Measurements from ENCODE around the gene ALKBH5. TPM values are rescaled to one million over a fixed set of nuclear protein-coding genes. Genes with fewer than 3 reads are reported as not detected.
"Not testable (repeated sequence)": the region's sequence is repeated elsewhere in the genome, so short reads cannot be mapped to it uniquely, and the experiment has no call there.

The ALKBH5 gene
- total and polyA plus RNA-seq, 2 experiments from 2014 or later: 56.6 to 78.3 TPM

DNA sequence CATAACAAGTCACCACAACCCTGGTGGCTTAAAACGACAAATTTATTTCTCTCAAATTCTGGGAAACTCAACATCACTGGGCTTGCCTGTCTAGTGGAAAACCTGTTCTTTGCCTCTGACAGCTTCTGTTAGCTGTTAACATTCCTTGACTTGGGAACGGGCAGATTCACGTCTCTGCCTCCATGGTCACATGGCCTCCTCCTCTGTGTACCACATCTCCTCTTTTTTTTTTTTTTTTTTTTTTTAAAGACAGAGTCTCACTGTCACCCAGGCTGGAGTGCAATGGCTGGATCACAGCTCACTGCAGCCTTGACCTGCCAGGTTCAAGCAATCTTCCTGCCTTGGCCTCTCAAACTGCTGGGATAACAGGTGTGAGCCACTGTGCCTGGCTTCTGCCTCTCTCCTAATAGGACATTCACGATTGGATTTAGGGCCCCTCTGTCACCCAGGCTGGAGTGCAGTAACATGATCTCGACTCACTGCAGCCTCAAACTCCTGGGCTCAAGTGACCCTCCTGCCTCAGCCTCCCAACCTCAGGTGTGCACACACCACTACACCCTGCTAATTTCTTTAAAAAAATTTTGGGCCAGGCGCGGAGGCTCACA is 30.1 kb downstream of the ALKBH5 start:
- Histone ChIP-seq H3K79me2 (no peaks in the 10 kb centered on the region), H2AFZ (no peak overlapping the region), H3K36me3 (replicated peaks; ENCODE audit: insufficient read depth, low read depth) (no peaks in the 10 kb centered on the region), H3K9me2 (replicated peaks; ENCODE audit: insufficient read depth) (no peaks in the 10 kb centered on the region), H3K4me1 (ENCODE audit: insufficient read depth) (no peaks in the 10 kb centered on the region), H3K27me3 (no peaks in the 10 kb centered on the region), H4K20me1 (ENCODE audit: insufficient read depth, poor library complexity, severe bottlenecking) (no peaks in the 10 kb centered on the region), H3K4me2 (no peak overlapping the region), H3K4me3 (no peak overlapping the region), H3K9me3 (ENCODE audit: low read depth) (no peaks in the 10 kb centered on the region), H3K27ac (no peak overlapping the region)
- TF ChIP-seq, protein P1, sequence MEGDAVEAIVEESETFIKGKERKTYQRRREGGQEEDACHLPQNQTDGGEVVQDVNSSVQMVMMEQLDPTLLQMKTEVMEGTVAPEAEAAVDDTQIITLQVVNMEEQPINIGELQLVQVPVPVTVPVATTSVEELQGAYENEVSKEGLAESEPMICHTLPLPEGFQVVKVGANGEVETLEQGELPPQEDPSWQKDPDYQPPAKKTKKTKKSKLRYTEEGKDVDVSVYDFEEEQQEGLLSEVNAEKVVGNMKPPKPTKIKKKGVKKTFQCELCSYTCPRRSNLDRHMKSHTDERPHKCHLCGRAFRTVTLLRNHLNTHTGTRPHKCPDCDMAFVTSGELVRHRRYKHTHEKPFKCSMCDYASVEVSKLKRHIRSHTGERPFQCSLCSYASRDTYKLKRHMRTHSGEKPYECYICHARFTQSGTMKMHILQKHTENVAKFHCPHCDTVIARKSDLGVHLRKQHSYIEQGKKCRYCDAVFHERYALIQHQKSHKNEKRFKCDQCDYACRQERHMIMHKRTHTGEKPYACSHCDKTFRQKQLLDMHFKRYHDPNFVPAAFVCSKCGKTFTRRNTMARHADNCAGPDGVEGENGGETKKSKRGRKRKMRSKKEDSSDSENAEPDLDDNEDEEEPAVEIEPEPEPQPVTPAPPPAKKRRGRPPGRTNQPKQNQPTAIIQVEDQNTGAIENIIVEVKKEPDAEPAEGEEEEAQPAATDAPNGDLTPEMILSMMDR (IDR thresholded peaks at IDR 0.05; ENCODE audit: poor library complexity): no peak
- TF ChIP-seq EZH2phosphoT487 (IDR thresholded peaks at IDR 0.05; ENCODE audit: low read depth, severe bottlenecking, unreplicated experiment): no peak
- no peak for TF ChIP-seq EZH2 (IDR thresholded peaks at IDR 0.05; ENCODE audit: borderline replicate concordance)
- 67% methylated on average over 7 of the region's 7 CpGs for WGBS (ENCODE audit: low lambda C conversion rate, missing lambda C conversion rate)
- no peak for DNase-seq (ENCODE audit: low spot score)

DNA sequence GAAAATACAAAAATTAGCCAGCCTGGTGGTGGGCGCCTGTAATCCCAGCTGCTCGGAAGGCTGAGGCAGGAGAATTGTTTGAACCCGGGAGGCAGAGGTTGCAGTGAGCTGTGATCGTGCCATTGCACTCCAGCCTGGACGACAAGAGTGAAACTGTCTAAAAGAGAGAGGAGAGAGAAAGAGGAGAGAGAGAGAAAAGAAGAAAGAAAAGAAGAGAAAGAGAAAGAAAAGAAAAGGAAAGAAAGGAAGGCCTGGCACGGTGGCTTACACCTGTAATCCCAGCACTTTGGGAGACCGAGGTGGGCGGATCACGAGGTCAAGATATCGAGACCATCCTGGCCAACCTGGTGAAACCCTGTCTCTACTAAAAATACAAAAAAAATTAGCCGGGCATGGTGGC is 33.3 kb downstream of the ALKBH5 start:
- 86% methylated on average over 11 of the region's 11 CpGs for WGBS (ENCODE audit: low lambda C conversion rate, missing lambda C conversion rate)
- H4K20me1 ChIP-seq (ENCODE audit: insufficient read depth, poor library complexity, severe bottlenecking): not testable (repeated sequence)

DNA sequence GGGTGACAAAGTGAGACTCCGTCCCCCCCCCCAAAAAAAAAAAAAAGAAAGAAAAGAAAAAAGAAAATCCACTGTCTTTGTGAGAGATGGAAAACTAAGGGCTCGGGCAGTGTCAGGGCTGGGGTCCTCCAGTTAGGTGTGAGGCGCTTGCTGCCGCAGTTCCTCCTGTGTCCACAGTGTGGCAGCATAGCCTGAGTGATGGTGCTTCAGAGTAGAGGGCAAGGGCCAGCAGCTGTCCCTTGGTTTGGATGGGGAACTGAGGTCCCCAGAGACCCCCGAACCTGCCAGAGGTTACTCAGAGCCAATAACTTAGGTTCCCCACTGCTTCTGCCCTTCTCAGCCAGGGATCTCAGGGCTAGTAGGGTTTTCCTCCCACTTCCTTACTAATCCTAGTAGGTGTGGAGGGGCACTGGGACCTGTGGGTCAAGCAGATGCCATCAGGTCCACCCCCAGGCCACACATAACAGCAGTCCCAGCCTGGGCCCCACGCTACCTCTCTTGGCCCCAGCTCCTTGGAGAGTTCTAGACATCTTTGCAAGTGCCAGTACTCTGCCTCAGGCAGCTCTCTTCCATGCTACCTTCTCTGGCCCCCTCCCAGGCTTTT is 33.9 kb downstream of the ALKBH5 start:
- H2AFZ ChIP-seq: no peak overlapping the region
- TF ChIP-seq EZH2 (IDR thresholded peaks at IDR 0.05; ENCODE audit: borderline replicate concordance) (no peak), EZH2phosphoT487 (IDR thresholded peaks at IDR 0.05; ENCODE audit: low read depth, severe bottlenecking, unreplicated experiment) (no peak)
- TF ChIP-seq, protein P1 (IDR thresholded peaks at IDR 0.05; ENCODE audit: poor library complexity): peak; percentile 86
- no peak overlapping the region for H3K4me3 ChIP-seq
- H3K9me2 ChIP-seq (replicated peaks; ENCODE audit: insufficient read depth): no peaks in the 10 kb centered on the region
- H3K9me3 ChIP-seq (ENCODE audit: low read depth): no peaks in the 10 kb centered on the region
- no peaks in the 10 kb centered on the region for H3K36me3 ChIP-seq (replicated peaks; ENCODE audit: insufficient read depth, low read depth)
- WGBS (ENCODE audit: low lambda C conversion rate, missing lambda C conversion rate): 27% methylated on average over 5 of the region's 6 CpGs
- no peaks in the 10 kb centered on the region for H3K27me3 ChIP-seq
- DNase-seq (ENCODE audit: low spot score): peak; percentile 80
- H3K4me1 ChIP-seq (ENCODE audit: insufficient read depth): no peaks in the 10 kb centered on the region
- no peak overlapping the region for H3K27ac ChIP-seq
- H4K20me1 ChIP-seq (ENCODE audit: insufficient read depth, poor library complexity, severe bottlenecking): no peaks in the 10 kb centered on the region
- no peak overlapping the region for H3K4me2 ChIP-seq
- H3K79me2 ChIP-seq: no peaks in the 10 kb centered on the region

More for the DNA sequence above, 33.3 kb downstream of the ALKBH5 start:
- not testable (repeated sequence) for H3K4me3 ChIP-seq; H3K4me1 ChIP-seq (ENCODE audit: insufficient read depth); H3K36me3 ChIP-seq (replicated peaks; ENCODE audit: insufficient read depth, low read depth); H3K27me3 ChIP-seq; H3K9me2 ChIP-seq (replicated peaks; ENCODE audit: insufficient read depth); H3K27ac ChIP-seq; DNase-seq (ENCODE audit: low spot score); H3K79me2 ChIP-seq; H2AFZ ChIP-seq; H3K9me3 ChIP-seq (ENCODE audit: low read depth); H3K4me2 ChIP-seq

DNA sequence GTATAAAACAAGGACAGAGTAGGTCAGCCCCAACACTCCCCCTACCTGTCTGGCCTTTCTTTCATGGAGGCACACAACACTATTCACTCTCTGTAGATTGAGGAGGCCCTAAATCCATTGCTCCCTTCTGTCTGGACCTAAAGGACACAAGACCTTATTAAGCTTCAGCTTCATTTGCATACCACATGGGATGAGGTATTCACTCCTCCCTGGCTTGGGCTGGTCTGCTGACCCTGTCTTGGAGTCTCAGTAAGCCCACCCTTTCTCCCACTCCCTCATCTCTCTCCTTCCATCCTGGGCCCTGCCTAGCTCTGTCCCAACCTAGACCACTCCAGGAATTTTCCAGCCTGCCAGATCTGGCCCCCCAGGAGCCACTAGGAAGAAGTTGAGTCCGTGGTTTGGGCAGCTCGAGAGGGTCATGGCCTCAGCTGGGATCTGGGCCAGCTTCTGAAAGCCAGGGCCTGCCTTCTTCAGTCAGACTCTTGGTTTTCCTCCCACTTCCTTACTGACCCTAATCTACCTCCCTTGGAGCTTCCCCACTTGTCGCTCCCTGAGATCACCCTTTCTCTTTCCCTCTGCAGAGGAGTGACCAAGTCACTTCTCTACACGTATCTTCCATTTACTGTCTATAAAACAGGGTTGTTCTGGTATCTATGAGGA is 35.3 kb downstream of the ALKBH5 start:
- H3K4me2 ChIP-seq: no peak overlapping the region

More for the DNA sequence above, 35.3 kb downstream of the ALKBH5 start:
- WGBS (ENCODE audit: low lambda C conversion rate, missing lambda C conversion rate): 71% methylated on average over 4 of the region's 4 CpGs
- no peak for DNase-seq (ENCODE audit: low spot score)
- TF ChIP-seq EZH2phosphoT487 (IDR thresholded peaks at IDR 0.05; ENCODE audit: low read depth, severe bottlenecking, unreplicated experiment) (no peak), EZH2 (IDR thresholded peaks at IDR 0.05; ENCODE audit: borderline replicate concordance) (no peak)
- TF ChIP-seq, protein P1 (IDR thresholded peaks at IDR 0.05; ENCODE audit: poor library complexity): no peak
- Histone ChIP-seq H3K27me3 (no peaks in the 10 kb centered on the region), H3K36me3 (replicated peaks; ENCODE audit: insufficient read depth, low read depth) (no peaks in the 10 kb centered on the region), H3K9me3 (ENCODE audit: low read depth) (no peaks in the 10 kb centered on the region), H3K27ac (no peak overlapping the region), H3K4me3 (no peak overlapping the region), H4K20me1 (ENCODE audit: insufficient read depth, poor library complexity, severe bottlenecking) (no peaks in the 10 kb centered on the region), H3K9me2 (replicated peaks; ENCODE audit: insufficient read depth) (no peaks in the 10 kb centered on the region), H3K4me1 (ENCODE audit: insufficient read depth) (peaks cover 1% of the 10 kb centered on the region), H3K79me2 (no peaks in the 10 kb centered on the region), H2AFZ (no peak overlapping the region)
